Spleen (tissue), 11 donors: ENCODE data around the gene RALY. TPM values are rescaled to one million over a fixed set of nuclear protein-coding genes. Genes with fewer than 3 reads are reported as not detected.
A peak's percentile ranks its signal among the peaks of the same experiment; 100 is the strongest.
"Not testable (repeated sequence)": the region's sequence is repeated elsewhere in the genome, so short reads cannot be mapped to it uniquely, and the experiment has no call there.

Source experiments
- DNase-seq: peaks from one replicate; pipeline ENCODE4 v3.0.0-alpha.2; 2020
- H3K27ac ChIP-seq, 8 donors: fragments of 200-600 bp; sonication (generic) in 7 of 8; 1 replicate in 4 of 8; 2 replicates in 4 of 8; pipeline versions ENCODE4 v1.5.0 to v1.8.0; 2016 to 2021; ENCODE audit warnings: inconsistent platforms in 4 of 8, mild to moderate bottlenecking in 4 of 8, moderate library complexity in 1 of 8
- H3K27me3 ChIP-seq, 7 donors: fragments of 200-600 bp; sonication (generic) in 6 of 7; replicated peaks in 1 of 7; 1 replicate in 4 of 7; 2 replicates in 3 of 7; pipeline versions ENCODE4 v1.5.0 to v1.8.0; 2016 to 2021; ENCODE audit warnings: inconsistent platforms in 3 of 7, mild to moderate bottlenecking in 1 of 7
- H3K36me3 ChIP-seq, 6 donors: fragments of 200-600 bp; sonication (generic) in 5 of 6; 1 replicate in 4 of 6; 2 replicates in 2 of 6; pipeline versions ENCODE4 v1.5.0 to v1.8.0; 2016 to 2021; ENCODE audit warnings: inconsistent platforms in 2 of 6
- H3K4me1 ChIP-seq, 6 donors: fragments of 200-600 bp; sonication (generic) in 5 of 6; 1 replicate in 3 of 6; 2 replicates in 3 of 6; pipeline versions ENCODE4 v1.5.0 to v1.8.0; 2016 to 2021; ENCODE audit warnings: inconsistent platforms in 3 of 6
- H3K4me3 ChIP-seq, 8 donors: fragments of 200-600 bp; sonication (generic) in 7 of 8; 1 replicate in 4 of 8; 2 replicates in 4 of 8; pipeline versions ENCODE4 v1.5.0 to v1.8.0; 2016 to 2021; ENCODE audit warnings: inconsistent platforms in 4 of 8, mild to moderate bottlenecking in 4 of 8, moderate library complexity in 2 of 8
- H3K9me3 ChIP-seq, 8 donors: fragments of 200-600 bp; sonication (generic) in 7 of 8; 1 replicate in 4 of 8; 2 replicates in 4 of 8; pipeline versions ENCODE4 v1.5.0 to v1.8.0; 2016 to 2021; ENCODE audit warnings: inconsistent platforms in 4 of 8
- CTCF ChIP-seq, 11 experiments: fragments of 200-600 bp in 7 of 11; fragments of 450-650 bp in 4 of 11; sonication (generic) in 4 of 11; IDR thresholded peaks in 8 of 11; conservative IDR thresholded peaks in 3 of 11; 1 replicate in 7 of 11; 2 replicates in 4 of 11; pipeline versions ENCODE4 v1.4.0 to v1.8.0; 2016 to 2021; ENCODE audit warnings: antibody characterized with exemption in 11 of 11, inconsistent platforms in 4 of 11, mild to moderate bottlenecking in 1 of 11
- POLR2A ChIP-seq, 3 donors: fragments of 450-650 bp; IDR thresholded peaks; one replicate each; pipeline ENCODE4 v1.5.1; 2017; ENCODE audit warnings: antibody characterized with exemption in 3 of 3, mild to moderate bottlenecking in 1 of 3
- POLR2AphosphoS5 ChIP-seq, 3 donors: sonication (generic); formaldehyde crosslinking; IDR thresholded peaks; one replicate each; pipeline ENCODE4 v1.5.1; 2017; ENCODE audit warnings: antibody characterized with exemption in 3 of 3
- WGBS, 5 donors: extraction: QIAGEN DNeasy Blood & Tissue Kit in 3 of 5; methylation state at CpG; one replicate each; pipeline versions ENCODE4 v1.1.5 to v1.1.7; 2013 to 2018; 5-methylcytosine and 5-hydroxymethylcytosine counted together
- intact Hi-C: fragments of 100-400 bp; cut with DNase I; formaldehyde crosslinking; loops from one replicate; pipeline ENCODE4 v1.15.0; 2023; ENCODE audit warnings: low total_unique reads
- polyA plus RNA-seq, 3 donors: library from polyadenylated mRNA; stranded (reverse); fragments of 200-250 nt; gene quantifications; one replicate each; pipeline ENCODE4 v1.2.1, GENCODE V29; 2013
- total RNA-seq, 7 donors: library from RNA; depleted of rRNA in 3 of 7; stranded (reverse); fragments of >200 nt in 3 of 7; fragmentation: NEBNext Ultra II Directional in 4 of 7; extraction: Animal tissue kit (Norgen Biotek cat#: 25700) in 4 of 7; gene quantifications; one replicate each; pipeline versions ENCODE4 v1.1.0 to v1.2.1, GENCODE V29; 2016 to 2021
- donor health status: healthy with polysubstance abuse.
- donor health status: DM: no; HTN: no; CAD: no; lungs with moderate emphysema.
- donor health status: DM: no; HTN: no; CAD: no.
- donor health status: Bipolar disorder and iron deficiency.
- donor health status: healthy.
- donor health status: DM: no; HTN: no; CAD: no.
- donor health status: DM: yes; HTN: yes; CAD: no.

Gene RALY
- total and polyA plus RNA-seq, 10 donors, result 72.9 to 133 (median 99.7) TPM

DNA sequence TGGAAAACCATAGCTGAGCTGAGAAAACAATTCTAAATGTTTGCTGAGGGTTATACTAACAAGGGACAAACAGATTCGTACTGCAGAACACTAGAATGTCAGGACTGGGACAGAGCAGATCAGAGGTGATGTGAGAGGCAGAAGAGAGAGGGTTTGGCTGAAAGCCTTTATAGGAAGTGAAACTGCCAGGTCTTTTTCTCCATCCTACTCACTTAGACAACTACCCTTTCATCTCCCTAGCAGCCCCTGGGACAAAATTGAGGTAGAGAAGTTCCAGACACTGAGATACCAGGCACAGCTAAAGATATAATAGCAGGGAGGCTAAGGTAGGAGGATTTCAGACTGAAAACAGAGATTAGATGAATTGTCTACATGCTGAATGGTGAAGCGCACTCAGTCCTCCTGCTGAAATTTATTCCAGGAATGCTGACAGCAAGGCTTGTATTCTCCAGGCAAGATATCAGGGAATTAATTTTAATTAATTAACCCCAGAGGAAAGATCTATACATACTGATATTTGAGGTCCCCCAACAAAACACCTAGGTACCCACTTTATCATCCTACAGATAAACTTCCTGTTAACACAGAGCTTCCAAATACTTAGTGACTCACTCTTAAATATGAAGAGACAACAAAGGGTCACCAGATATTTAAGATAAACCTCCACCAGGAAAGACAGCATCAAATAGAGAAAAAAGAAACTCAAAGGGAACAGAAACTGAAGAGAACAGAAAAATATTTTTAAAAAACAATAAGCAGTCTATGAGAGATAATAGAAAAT lies 130.9 kb downstream of the RALY start:
- DNase-seq, result no peak
- Histone ChIP-seq H3K27ac (no peak overlapping the region), H3K27me3 (no peaks in the 10 kb centered on the region), H3K4me3 (no peak overlapping the region), H3K9me3 (no peaks in the 10 kb centered on the region), H3K4me1 (peaks cover 0 to 11% (median 4%) of the 10 kb centered on the region in 6 donors), H3K36me3 (no peaks in the 10 kb centered on the region)
- no peak for TF ChIP-seq POLR2AphosphoS5 (IDR thresholded peaks at IDR 0.05)
- no peak for TF ChIP-seq POLR2A (IDR thresholded peaks at IDR 0.05)
- intact Hi-C loops, result no loop called here
- 62 to 72% (median 68%) methylated on average over 2 of the region's 2 CpGs for WGBS, 5 donors

GRCh38 chr20:34127792-34128191 lies 134.1 kb downstream of the RALY start:
- Histone ChIP-seq H3K36me3 (no peaks in the 10 kb centered on the region), H3K9me3 (no peaks in the 10 kb centered on the region), H3K27ac (no peak overlapping the region), H3K4me1 (peaks cover 0 to 13% (median 4%) of the 10 kb centered on the region in 6 donors), H3K27me3 (peaks cover 0 to 3% (median 0%) of the 10 kb centered on the region in 7 donors), H3K4me3 (no peak overlapping the region)
- 79 to 89% (median 83%) methylated on average over 10 of the region's 10 CpGs for WGBS, 5 donors
- no peak for TF ChIP-seq POLR2AphosphoS5 (IDR thresholded peaks at IDR 0.05)
- TF ChIP-seq CTCF (IDR thresholded peaks at IDR 0.05 in 8 of 11, conservative IDR thresholded peaks at IDR 0.05 in 3 of 11), result no peak
- TF ChIP-seq POLR2A (IDR thresholded peaks at IDR 0.05), result no peak
- intact Hi-C loops, result no loop called here
- DNase-seq, result no peak

GRCh38 chr20:34129518-34130162 lies 135.9 kb downstream of the RALY start:
- Histone ChIP-seq H3K27ac (no peak overlapping the region), H3K4me3 (peak overlapping the region in 1 of 8 donors; percentile 38), H3K9me3 (no peaks in the 10 kb centered on the region), H3K4me1 (peaks cover 0 to 9% (median 4%) of the 10 kb centered on the region in 6 donors), H3K36me3 (no peaks in the 10 kb centered on the region), H3K27me3 (peaks cover 0 to 3% (median 0%) of the 10 kb centered on the region in 7 donors)
- peak; percentile 79 for DNase-seq
- TF ChIP-seq POLR2A (IDR thresholded peaks at IDR 0.05) (no peak), CTCF (IDR thresholded peaks at IDR 0.05 in 8 of 11, conservative IDR thresholded peaks at IDR 0.05 in 3 of 11) (peak; percentile 69 to 90 (median 85)), POLR2AphosphoS5 (IDR thresholded peaks at IDR 0.05) (no peak)
- 1 to 6% (median 4%) methylated on average over 10 of the region's 10 CpGs for WGBS, 5 donors
- intact Hi-C loops, result no loop called here

DNA sequence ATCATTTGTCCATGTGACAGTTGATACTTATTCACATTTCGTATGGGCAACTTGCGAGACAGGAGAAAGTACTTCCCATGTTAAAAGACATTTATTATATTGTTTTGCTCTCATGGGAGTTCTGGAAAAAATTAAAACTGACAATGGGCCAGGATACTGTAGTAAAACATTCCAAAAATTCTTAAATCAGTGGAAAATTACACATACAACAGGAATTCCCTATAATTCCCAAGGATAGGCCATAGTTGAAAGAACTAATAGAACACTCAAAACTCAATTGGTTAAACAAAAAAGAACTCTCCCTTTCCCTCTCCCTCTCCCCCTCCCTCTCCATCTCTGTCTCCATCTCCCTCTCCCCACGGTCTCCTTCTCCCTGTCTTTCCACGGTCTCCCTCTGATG lies 137.8 kb downstream of the RALY start:
- 77 to 90% (median 80%) methylated on average over 4 of the region's 4 CpGs for WGBS, 5 donors
- intact Hi-C loops, result no loop called here

GRCh38 chr20:34132491-34132890 lies 138.8 kb downstream of the RALY start:
- H3K27me3 ChIP-seq, DNase-seq, H3K4me1 ChIP-seq, H3K9me3 ChIP-seq, intact Hi-C loops, H3K4me3 ChIP-seq, H3K36me3 ChIP-seq: not testable (repeated sequence)
- 86 to 95% (median 91%) methylated on average over 4 to 26 of the region's 26 CpGs; no CpG with 5 or more reads in 1 of the 5 donors for WGBS, 5 donors
- peak overlapping the region in 2 of 8 donors; percentile 42 to 54 for H3K27ac ChIP-seq

More for the DNA sequence above, 137.8 kb downstream of the RALY start:
- no peaks in the 10 kb centered on the region for H3K36me3 ChIP-seq
- H3K4me3 ChIP-seq, result no peak overlapping the region
- H3K27me3 ChIP-seq, result peaks cover 0 to 3% (median 0%) of the 10 kb centered on the region in 7 donors
- H3K27ac ChIP-seq, result no peak overlapping the region
- no peaks in the 10 kb centered on the region for H3K9me3 ChIP-seq
- TF ChIP-seq CTCF (IDR thresholded peaks at IDR 0.05 in 8 of 11, conservative IDR thresholded peaks at IDR 0.05 in 3 of 11) (no peak), POLR2AphosphoS5 (IDR thresholded peaks at IDR 0.05) (no peak), POLR2A (IDR thresholded peaks at IDR 0.05) (no peak)
- H3K4me1 ChIP-seq, result peaks cover 0 to 8% (median 4%) of the 10 kb centered on the region in 6 donors
- no peak for DNase-seq

DNA sequence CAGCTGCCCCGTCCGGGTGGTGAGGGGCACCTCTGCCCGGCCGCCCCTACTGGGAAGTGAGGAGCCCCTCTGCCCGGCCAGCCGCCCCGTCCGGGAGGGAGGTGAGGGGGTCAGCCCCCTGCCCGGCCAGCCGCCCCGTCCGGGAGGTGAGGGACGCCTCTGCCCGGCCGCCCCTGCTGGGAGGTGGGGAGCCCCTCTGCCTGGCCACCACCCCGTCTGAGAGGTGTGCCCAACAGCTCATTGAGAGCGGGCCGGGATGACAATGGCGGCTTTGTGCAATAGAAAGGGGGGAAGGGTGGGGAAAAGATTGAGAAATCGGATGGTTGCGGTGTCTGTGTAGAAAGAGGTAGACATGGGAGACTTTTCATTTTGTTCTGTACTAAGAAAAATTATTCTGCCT lies 139.2 kb downstream of the RALY start:
- DNase-seq, H3K36me3 ChIP-seq, H3K9me3 ChIP-seq, H3K4me1 ChIP-seq, H3K4me3 ChIP-seq, intact Hi-C loops, H3K27me3 ChIP-seq: not testable (repeated sequence)
- peak overlapping the region in 3 of 8 donors; percentile 27 to 54 (median 42) for H3K27ac ChIP-seq
- 63 to 93% (median 85%) methylated on average over 6 to 21 of the region's 21 CpGs for WGBS, 5 donors

DNA sequence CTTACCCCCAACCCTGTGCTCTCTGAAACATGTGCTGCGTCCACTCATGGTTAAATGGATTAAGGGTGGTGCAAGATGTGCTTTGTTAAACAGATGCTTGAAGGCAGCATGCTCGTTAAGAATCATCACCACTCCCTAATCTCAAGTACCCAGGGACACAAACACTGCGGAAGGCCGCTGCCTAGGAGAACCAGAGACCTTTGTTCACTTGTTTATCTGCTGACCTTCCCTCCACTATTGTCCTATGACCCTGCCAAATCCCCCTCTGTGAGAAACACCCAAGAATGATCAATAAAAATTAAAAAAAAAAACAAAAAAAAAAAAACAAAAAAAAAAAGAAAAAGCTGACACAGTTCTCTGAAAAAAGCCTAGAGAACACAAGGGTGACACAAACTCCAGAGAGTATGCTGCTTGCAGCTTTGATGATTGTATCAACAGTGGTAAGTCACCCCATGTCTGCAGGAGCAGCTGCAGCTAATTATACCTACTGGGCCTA lies 139.7 kb downstream of the RALY start:
- H3K27ac ChIP-seq, H3K27me3 ChIP-seq, H3K36me3 ChIP-seq, intact Hi-C loops, H3K9me3 ChIP-seq, H3K4me3 ChIP-seq, H3K4me1 ChIP-seq, DNase-seq: not testable (repeated sequence)
- WGBS, 5 donors, result 34 to 92% (median 61%) methylated on average over 1 to 4 of the region's 4 CpGs
